ENCODE results near the gene ADAMTS17. TPM values are rescaled to one million over a fixed set of nuclear protein-coding genes. Genes with fewer than 3 reads are reported as not detected.

Gene ADAMTS17
- total RNA-seq, 4 donors from 2014 or later: 7.2 to 15.1 (median 8.9) TPM

GRCh38 chr15:100373120-100373896 is 31.5 kb upstream of the ADAMTS17 start:
- H3K36me3 ChIP-seq: no peaks in the 10 kb centered on the region
- peak overlapping the region; percentile 20 to 40 (median 32) for H3K4me3 ChIP-seq
- TF ChIP-seq POLR2A (IDR thresholded peaks at IDR 0.05) (no peak), CTCF (IDR thresholded peaks at IDR 0.05) (no peak)
- no peaks in the 10 kb centered on the region for H3K9me3 ChIP-seq
- peak overlapping the region in 2 of 4 donors; percentile 22 to 32 for H3K27ac ChIP-seq
- DNase-seq: no peak
- H3K27me3 ChIP-seq: peaks cover 0 to 8% of the 10 kb centered on the region in 2 donors
- H3K4me1 ChIP-seq: no peaks in the 10 kb centered on the region

GRCh38 chr15:100372739-100373119 is 31.0 kb upstream of the ADAMTS17 start:
- peaks cover 0 to 8% of the 10 kb centered on the region in 2 donors for H3K27me3 ChIP-seq
- H3K9me3 ChIP-seq: no peaks in the 10 kb centered on the region
- H3K4me1 ChIP-seq: no peaks in the 10 kb centered on the region
- peak overlapping the region in 3 of 4 donors; percentile 20 to 40 (median 35) for H3K4me3 ChIP-seq
- H3K36me3 ChIP-seq: no peaks in the 10 kb centered on the region
- TF ChIP-seq CTCF (IDR thresholded peaks at IDR 0.05) (no peak), POLR2A (IDR thresholded peaks at IDR 0.05) (no peak)
- peak overlapping the region in 1 of 4 donors; percentile 22 for H3K27ac ChIP-seq
- DNase-seq: no peak

GRCh38 chr15:100355342-100355741 is 13.6 kb upstream of the ADAMTS17 start:
- no peaks in the 10 kb centered on the region for H3K27me3 ChIP-seq
- H3K4me3 ChIP-seq: no peak overlapping the region
- TF ChIP-seq POLR2A (IDR thresholded peaks at IDR 0.05) (no peak), CTCF (IDR thresholded peaks at IDR 0.05) (no peak)
- H3K4me1 ChIP-seq: no peaks in the 10 kb centered on the region
- no peaks in the 10 kb centered on the region for H3K9me3 ChIP-seq
- no peaks in the 10 kb centered on the region for H3K36me3 ChIP-seq
- no peak for DNase-seq
- H3K27ac ChIP-seq: no peak overlapping the region

DNA sequence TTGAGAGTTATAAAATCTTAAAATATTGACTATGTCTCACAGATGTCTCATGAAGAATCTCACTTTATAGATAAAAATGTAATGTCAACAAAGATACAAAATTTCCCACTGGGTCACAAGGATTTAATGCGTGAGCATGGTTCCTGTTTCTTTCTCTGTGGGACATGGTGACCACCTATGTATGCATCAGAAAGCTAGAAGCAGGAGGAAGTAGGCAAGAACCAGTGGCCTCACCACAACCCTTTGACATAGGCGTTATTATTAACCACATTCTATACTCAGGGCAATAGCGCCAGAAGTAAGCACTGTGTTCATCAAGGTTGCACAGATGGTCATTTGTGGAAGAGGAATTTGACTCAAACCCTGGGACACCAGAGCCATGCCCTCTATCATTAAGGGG is 11.7 kb upstream of the ADAMTS17 start:
- DNase-seq: no peak
- Histone ChIP-seq H3K27me3 (no peaks in the 10 kb centered on the region), H3K27ac (no peak overlapping the region), H3K9me3 (no peaks in the 10 kb centered on the region), H3K4me3 (no peak overlapping the region), H3K4me1 (no peaks in the 10 kb centered on the region), H3K36me3 (no peaks in the 10 kb centered on the region)
- TF ChIP-seq POLR2A (IDR thresholded peaks at IDR 0.05) (no peak), CTCF (IDR thresholded peaks at IDR 0.05) (no peak)

DNA sequence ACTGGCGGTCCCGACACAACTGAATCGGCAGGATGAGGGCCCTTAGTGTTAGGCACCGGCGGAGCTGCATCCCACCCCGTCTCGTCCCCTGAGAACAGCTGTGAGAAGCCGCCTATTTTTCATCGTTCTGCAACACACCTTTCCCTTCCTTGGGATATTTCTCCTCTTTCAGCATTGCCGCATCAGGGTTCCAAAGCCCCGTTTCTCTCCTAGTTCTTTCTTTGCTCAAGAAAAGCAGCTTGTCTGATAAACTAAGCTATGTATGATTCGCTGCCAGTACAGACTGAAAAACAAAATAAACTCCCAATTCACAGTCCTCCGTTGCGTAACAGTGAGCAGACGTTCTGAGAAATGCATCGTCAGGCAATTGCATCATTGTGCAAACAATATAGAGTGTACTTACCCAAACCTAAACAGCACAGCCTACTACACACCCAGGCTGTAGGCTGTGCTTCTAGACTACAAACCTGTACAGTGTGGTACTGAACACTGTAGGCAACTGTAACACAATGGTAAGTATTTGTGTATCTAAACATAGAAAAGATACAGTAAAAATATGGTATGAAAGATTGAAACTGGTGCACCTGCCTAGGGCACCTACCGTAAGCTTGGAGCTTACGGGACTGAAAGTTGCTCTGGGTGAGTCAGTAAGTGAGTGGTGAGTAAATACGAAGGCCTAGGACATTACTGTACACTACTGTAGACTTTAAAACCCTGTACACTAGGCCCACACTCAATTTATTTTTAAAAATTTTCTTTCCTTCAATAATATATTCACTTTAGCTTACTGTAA is 8.9 kb upstream of the ADAMTS17 start:
- Histone ChIP-seq H3K27ac (peak overlapping the region; percentile 79 to 90 (median 86)), H3K9me3 (no peaks in the 10 kb centered on the region), H3K27me3 (no peaks in the 10 kb centered on the region), H3K4me1 (no peaks in the 10 kb centered on the region), H3K36me3 (no peaks in the 10 kb centered on the region), H3K4me3 (peak overlapping the region in 2 of 4 donors; percentile 60 to 77)
- no peak for TF ChIP-seq CTCF (IDR thresholded peaks at IDR 0.05)
- no peak for TF ChIP-seq POLR2A (IDR thresholded peaks at IDR 0.05)
- peak in 1 of 3 donors; percentile 49 for DNase-seq
